Measurements from ENCODE around the gene SMIM13. TPM values are rescaled to one million over a fixed set of nuclear protein-coding genes. Genes with fewer than 3 reads are reported as not detected.

SMIM13 gene
- total and polyA plus RNA-seq, 8 donors: 1.2 to 15.8 (median 3.0) TPM

- Histone ChIP-seq H3K27me3 (no peaks in the 10 kb centered on the region), H3K9me3 (no peaks in the 10 kb centered on the region), H3K36me3 (no peaks in the 10 kb centered on the region), H3K4me1 (peaks cover 0 to 3% (median 0%) of the 10 kb centered on the region in 4 donors), H3K4me3 (no peak overlapping the region), H3K27ac (no peak overlapping the region)
- no peak for DNase-seq
- intact Hi-C loops (cut with DNase I; ENCODE audit: low total_unique reads): no loop called here
- WGBS, 5 donors: 90 to 99% (median 98%) methylated on average over 4 of the region's 4 CpGs
- no peak for TF ChIP-seq EP300 (IDR thresholded peaks at IDR 0.05)
- TF ChIP-seq POLR2A (IDR thresholded peaks at IDR 0.05): no peak
- no peak for TF ChIP-seq CTCF (IDR thresholded peaks at IDR 0.05)
- no peak for TF ChIP-seq POLR2AphosphoS5 (IDR thresholded peaks at IDR 0.05)
Observed at GRCh38 chr6:11146117-11146826, 52.6 kb downstream of the SMIM13 start.

GRCh38 chr6:11149551-11149950 lies 55.9 kb downstream of the SMIM13 start:
- H3K27me3 ChIP-seq: no peaks in the 10 kb centered on the region
- H3K4me1 ChIP-seq: peaks cover 0 to under 1% (median 0%) of the 10 kb centered on the region in 4 donors
- H3K9me3 ChIP-seq: no peaks in the 10 kb centered on the region
- H3K27ac ChIP-seq: no peak overlapping the region
- intact Hi-C loops (cut with DNase I; ENCODE audit: low total_unique reads): no loop called here
- DNase-seq: no peak
- H3K4me3 ChIP-seq: no peak overlapping the region
- H3K36me3 ChIP-seq: no peaks in the 10 kb centered on the region
- WGBS, 5 donors: 87 to 93% (median 92%) methylated on average over 3 of the region's 3 CpGs
- TF ChIP-seq EP300 (IDR thresholded peaks at IDR 0.05) (no peak), CTCF (IDR thresholded peaks at IDR 0.05) (no peak), POLR2AphosphoS5 (IDR thresholded peaks at IDR 0.05) (no peak), POLR2A (IDR thresholded peaks at IDR 0.05) (no peak)

GRCh38 chr6:11151488-11151887 lies 57.9 kb downstream of the SMIM13 start:
- no peaks in the 10 kb centered on the region for H3K27me3 ChIP-seq
- 88 to 96% (median 95%) methylated on average over 1 of the region's 1 CpG for WGBS, 5 donors
- no peak overlapping the region for H3K4me3 ChIP-seq
- no peaks in the 10 kb centered on the region for H3K4me1 ChIP-seq
- H3K9me3 ChIP-seq: no peaks in the 10 kb centered on the region
- intact Hi-C loops (cut with DNase I; ENCODE audit: low total_unique reads): no loop called here
- H3K36me3 ChIP-seq: no peaks in the 10 kb centered on the region
- TF ChIP-seq POLR2A (IDR thresholded peaks at IDR 0.05) (no peak), EP300 (IDR thresholded peaks at IDR 0.05) (no peak), CTCF (IDR thresholded peaks at IDR 0.05) (no peak), POLR2AphosphoS5 (IDR thresholded peaks at IDR 0.05) (no peak)
- DNase-seq: no peak
- no peak overlapping the region for H3K27ac ChIP-seq

- intact Hi-C loops (cut with DNase I; ENCODE audit: low total_unique reads): no loop called here
- no peak for TF ChIP-seq EP300 (IDR thresholded peaks at IDR 0.05)
- TF ChIP-seq POLR2AphosphoS5 (IDR thresholded peaks at IDR 0.05): no peak
- no peak for TF ChIP-seq POLR2A (IDR thresholded peaks at IDR 0.05)
- no peak for TF ChIP-seq CTCF (IDR thresholded peaks at IDR 0.05)
Observed at GRCh38 chr6:11152581-11152980, 58.9 kb downstream of the SMIM13 start.

More at GRCh38 chr6:11152581-11152980, 58.9 kb downstream of the SMIM13 start:
- H3K36me3 ChIP-seq: no peaks in the 10 kb centered on the region
- H3K27me3 ChIP-seq: no peaks in the 10 kb centered on the region
- H3K27ac ChIP-seq: no peak overlapping the region
- no peaks in the 10 kb centered on the region for H3K9me3 ChIP-seq
- H3K4me1 ChIP-seq: no peaks in the 10 kb centered on the region
- no peak overlapping the region for H3K4me3 ChIP-seq
- DNase-seq: no peak
